ENCODE results near the gene LONRF2. TPM values are rescaled to one million over a fixed set of nuclear protein-coding genes. Genes with fewer than 3 reads are reported as not detected.
"Not testable (repeated sequence)": the region's sequence is repeated elsewhere in the genome, so short reads cannot be mapped to it uniquely, and the experiment has no call there.

The LONRF2 gene
- total and polyA plus RNA-seq, 2 of the 4 experiments (the other 2 are of a cell fraction), result 0.19 to 0.54 TPM

DNA sequence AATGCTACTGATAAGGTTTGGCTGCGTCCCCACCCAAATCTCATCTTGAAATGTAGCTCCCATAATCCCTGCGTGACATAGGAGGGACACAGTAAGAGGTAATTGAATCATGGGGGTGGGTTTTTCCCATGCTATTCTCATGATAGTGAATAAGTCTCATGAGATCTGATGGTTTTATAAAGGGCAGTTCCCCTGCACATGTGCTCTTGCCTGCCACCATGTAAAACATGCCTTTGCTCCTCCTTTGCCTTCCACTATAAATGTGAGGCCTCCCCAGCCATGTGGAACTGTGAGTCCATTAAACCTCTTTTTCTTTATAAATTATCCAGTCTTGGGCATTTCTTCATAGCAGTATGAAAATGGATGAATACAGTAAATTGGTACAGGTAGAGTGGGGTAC lies 20.2 kb upstream of the LONRF2 start:
- ATAC-seq (ENCODE audit: low read depth); POLR2A ChIA-PET (ENCODE audit: unreplicated experiment); H4K5ac ChIP-seq (ENCODE audit: low read depth, low read length); H3K4me3 ChIP-seq (ENCODE audit: insufficient read depth, low read depth, low read length); H3K18ac ChIP-seq (ENCODE audit: low read depth, low read length); H2BK120ac ChIP-seq (ENCODE audit: low read depth, low read length); H3K23ac ChIP-seq (ENCODE audit: low read depth, low read length); dilution Hi-C loops (cut with HindIII; ENCODE audit: low sequenced_read_pairs, unreplicated experiment); H3K79me1 ChIP-seq (ENCODE audit: low read depth in 1 of 2, low read length in 2 of 2); DNase-seq; in situ Hi-C loops (cut with MboI; ENCODE audit: low sequenced_read_pairs); H2AFZ ChIP-seq (replicated peaks; ENCODE audit: low read length, poor library complexity); H3K9me1 ChIP-seq (ENCODE audit: insufficient read depth, low read length); BruUV-seq (replicated peaks); H4K8ac ChIP-seq (ENCODE audit: low read depth in 2 of 2, low read length in 2 of 2); H2BK15ac ChIP-seq (ENCODE audit: low read depth, low read length); H3K56ac ChIP-seq (ENCODE audit: extremely low read depth, insufficient read depth, low read length); H3K4me1 ChIP-seq (ENCODE audit: control insufficient read depth, insufficient read depth, low read length); H2BK5ac ChIP-seq (ENCODE audit: low read depth, low read length, poor library complexity, severe bottlenecking); H3K9me3 ChIP-seq (ENCODE audit: control insufficient read depth, insufficient read depth, low read length); H3K27ac ChIP-seq (ENCODE audit: insufficient read depth, low read length); H2AK5ac ChIP-seq (ENCODE audit: low read depth, low read length); H4K91ac ChIP-seq (ENCODE audit: insufficient read depth, low read depth, low read length); intact Hi-C loops (cut with micrococcal nuclease); H3K4ac ChIP-seq (ENCODE audit: low read depth, low read length); H3K14ac ChIP-seq (replicated peaks; ENCODE audit: low read depth, low read length); H2BK20ac ChIP-seq (ENCODE audit: low read depth, low read length); H2AK9ac ChIP-seq (replicated peaks; ENCODE audit: low read depth, low read length, poor library complexity); H3K4me2 ChIP-seq (ENCODE audit: low read depth, low read length); H3K36me3 ChIP-seq (ENCODE audit: control insufficient read depth, insufficient read depth, low read length); CTCF ChIA-PET; H3K9ac ChIP-seq (ENCODE audit: low read depth, low read length); H4K20me1 ChIP-seq (ENCODE audit: insufficient read depth, low read length): not testable (repeated sequence)
- peaks cover 35% of the 10 kb centered on the region for H3K27me3 ChIP-seq (ENCODE audit: control insufficient read depth, insufficient read depth, low read length)
- no CpG with 5 or more reads among the region's 2 CpGs for WGBS, 2 experiments (ENCODE audit: extremely low coverage in 2 of 2, insufficient read length in 1 of 2)

Data from IMR-90 (cell line).